SK-N-SH (cell line): ENCODE data around the gene RAB18. TPM values are rescaled to one million over a fixed set of nuclear protein-coding genes. Genes with fewer than 3 reads are reported as not detected.

Experiments
- CTCF ChIA-PET: fragments of 300-600, 350-600 bp; formaldehyde crosslinking; extraction: SDS; loops from one replicate; lab custom pipeline; 2021; lab: Yijun Ruan, JAX
- POLR2A ChIA-PET: fragments of 350-600 bp; sonication (Branson Sonifier 250); formaldehyde crosslinking; extraction: SDS; loops from one replicate; lab custom pipeline; 2020; ENCODE audit warnings: antibody characterized with exemption, inconsistent platforms; lab: Yijun Ruan, JAX
- DNase-seq: peaks from one replicate; pipeline ENCODE4 v3.0.0; 2012
- H2AFZ ChIP-seq: fragments of 200-600 bp; sonication (generic); 2 replicates; pipeline ENCODE4 v1.8.1; 2016; ENCODE audit warnings: antibody characterized with exemption, mild to moderate bottlenecking, low read depth
- H3F3A ChIP-seq: fragments of 200-600 bp; sonication (generic); replicated peaks from 2 replicates; pipeline ENCODE3; 2016; ENCODE audit warnings: antibody characterized with exemption, mild to moderate bottlenecking; ENCODE audit not compliant: insufficient read depth
- H3K27ac ChIP-seq, 2 experiments: fragments of 200-500 bp in 1 of 2; fragments of 200-600 bp in 1 of 2; sonication (Bioruptor generic) in 1 of 2; sonication (generic), shearing (Covaris generic) in 1 of 2; 2 replicates each; pipeline versions ENCODE4 v1.5.1 to v1.6.1; 2014 to 2016; ENCODE audit warnings: low read depth in 2 of 2, inconsistent platforms in 1 of 2, low read length in 1 of 2, mild to moderate bottlenecking in 1 of 2, mixed read lengths in 1 of 2
- H3K27me3 ChIP-seq: fragments of 200-600 bp; sonication (generic), shearing (Covaris generic); 2 replicates; pipeline ENCODE4 v1.6.1; 2016; ENCODE audit warnings: mixed run types; ENCODE audit not compliant: insufficient read depth
- H3K36me3 ChIP-seq, 2 experiments: fragments of 200-500 bp in 1 of 2; fragments of 200-600 bp in 1 of 2; sonication (Bioruptor generic) in 1 of 2; sonication (generic) in 1 of 2; replicated peaks in 1 of 2; 2 replicates each; pipeline versions ENCODE3 to v1.5.1; 2014 to 2016; ENCODE audit warnings: low read length in 1 of 2, mild to moderate bottlenecking in 1 of 2; ENCODE audit not compliant: insufficient read depth in 2 of 2, control insufficient read depth in 1 of 2
- H3K4me1 ChIP-seq, 2 experiments: fragments of 200-500 bp in 1 of 2; fragments of 200-600 bp in 1 of 2; sonication (Bioruptor generic) in 1 of 2; sonication (generic), shearing (Covaris generic) in 1 of 2; 2 replicates each; pipeline versions ENCODE4 v1.5.1 to v1.6.1; 2014 to 2016; ENCODE audit warnings: low read depth in 1 of 2, low read length in 1 of 2, mixed run types in 1 of 2; ENCODE audit not compliant: insufficient read depth in 2 of 2, control insufficient read depth in 1 of 2
- H3K4me2 ChIP-seq: fragments of 200-600 bp; sonication (generic), shearing (Covaris generic); 2 replicates; pipeline ENCODE4 v1.6.1; 2017; ENCODE audit warnings: mixed run types
- H3K4me3 ChIP-seq, 2 experiments: fragments of 200-500 bp in 1 of 2; fragments of 200-600 bp in 1 of 2; sonication (Bioruptor generic) in 1 of 2; sonication (generic), shearing (Covaris generic) in 1 of 2; 2 replicates each; pipeline versions ENCODE4 v1.5.1 to v1.8.1; 2014 to 2016; ENCODE audit warnings: low read depth in 2 of 2, inconsistent platforms in 1 of 2, low read length in 1 of 2, mild to moderate bottlenecking in 1 of 2, mixed read lengths in 1 of 2, moderate library complexity in 1 of 2
- H3K79me2 ChIP-seq: fragments of 200-600 bp; sonication (generic); 2 replicates; pipeline ENCODE4 v1.8.1; 2017; ENCODE audit warnings: mild to moderate bottlenecking; ENCODE audit not compliant: insufficient read depth
- H3K9ac ChIP-seq: fragments of 200-600 bp; sonication (generic); 2 replicates; pipeline ENCODE4 v1.6.1; 2017; ENCODE audit warnings: mixed run types
- H3K9me2 ChIP-seq: fragments of 200-600 bp; sonication (generic); 2 replicates; pipeline ENCODE4 v1.6.1; 2017; ENCODE audit warnings: mixed run types
- H3K9me3 ChIP-seq: fragments of 200-600 bp; sonication (generic); 2 replicates; pipeline ENCODE4 v1.6.1; 2017; ENCODE audit warnings: mixed run types, mild to moderate bottlenecking, moderate library complexity
- H4K20me1 ChIP-seq: fragments of 200-600 bp; sonication (generic); 2 replicates; pipeline ENCODE4 v1.6.1; 2017; ENCODE audit warnings: mild to moderate bottlenecking, mixed run types; ENCODE audit not compliant: insufficient read depth
- CHD2 ChIP-seq: fragments of 150-350 bp; IDR thresholded peaks from 2 replicates; pipeline ENCODE4 v1.6.1; 2018; ENCODE audit warnings: low read length; ENCODE audit not compliant: partially characterized antibody
- FOSL2 ChIP-seq: IDR thresholded peaks from 2 replicates; pipeline ENCODE4 v1.4.0; 2012; ENCODE audit warnings: low read depth, mild to moderate bottlenecking, moderate library complexity, borderline replicate concordance
- FOXJ3 ChIP-seq: sonication (generic); formaldehyde crosslinking; IDR thresholded peaks from 2 replicates; pipeline ENCODE4 v1.5.1; 2020; ENCODE audit warnings: mild to moderate bottlenecking, missing genetic modification reagents
- GABPA ChIP-seq: IDR thresholded peaks from 2 replicates; pipeline ENCODE4 v1.4.0; 2012; ENCODE audit warnings: low read depth, mild to moderate bottlenecking
- MXI1 ChIP-seq: IDR thresholded peaks from 2 replicates; pipeline ENCODE4 v1.6.1; 2012; ENCODE audit warnings: mild to moderate bottlenecking, low read depth, low read length, improper control_type of control experiment
- NRF1 ChIP-seq: IDR thresholded peaks from 2 replicates; pipeline ENCODE4 v1.6.1; 2012; ENCODE audit warnings: low read depth, mild to moderate bottlenecking, low read length
- PBX3 ChIP-seq: IDR thresholded peaks from 2 replicates; pipeline ENCODE4; 2012
- RAD21 ChIP-seq: IDR thresholded peaks from 2 replicates; pipeline ENCODE4 v1.6.1; 2012; ENCODE audit warnings: mild to moderate bottlenecking, low read length
- RFX5 ChIP-seq: IDR thresholded peaks from 2 replicates; pipeline ENCODE4 v1.6.1; 2012; ENCODE audit warnings: mild to moderate bottlenecking, improper control_type of control experiment, low read length
- RXRA ChIP-seq: IDR thresholded peaks from 2 replicates; pipeline ENCODE4 v1.4.0; 2012; ENCODE audit warnings: low read depth, mild to moderate bottlenecking, borderline replicate concordance
- SIN3A ChIP-seq: IDR thresholded peaks from 2 replicates; pipeline ENCODE4 v1.6.1; 2012; ENCODE audit warnings: low read depth, mild to moderate bottlenecking, low read length, moderate library complexity, borderline replicate concordance
- SMC3 ChIP-seq: IDR thresholded peaks from 2 replicates; pipeline ENCODE4 v1.6.1; 2012; ENCODE audit warnings: low read depth, low read length, improper control_type of control experiment
- TAF1 ChIP-seq: IDR thresholded peaks from 2 replicates; pipeline ENCODE4 v1.6.1; 2012; ENCODE audit warnings: low read depth, mild to moderate bottlenecking, low read length, moderate library complexity, borderline replicate concordance
- TCF12 ChIP-seq: IDR thresholded peaks from 2 replicates; pipeline ENCODE4 v1.4.0; 2012
- USF2 ChIP-seq: fragments of 150-350 bp; IDR thresholded peaks from 2 replicates; pipeline ENCODE4 v1.6.1; 2017; ENCODE audit warnings: antibody characterized with exemption, low read length, low read depth, borderline replicate concordance
- ZBTB33 ChIP-seq: IDR thresholded peaks from 2 replicates; pipeline ENCODE4 v1.4.0; 2012; ENCODE audit warnings: low read depth, borderline replicate concordance
- WGBS: methylation state at CpG from one replicate; pipeline ENCODE4 v1.1.6; 2017; ENCODE audit warnings: low lambda C conversion rate; 5-methylcytosine and 5-hydroxymethylcytosine counted together
- polyA plus RNA-seq, 3 experiments: library from polyadenylated mRNA; depleted of rRNA; stranded (reverse); fragments of >200 nt; gene quantifications; 2 replicates each; pipeline ENCODE4 v1.2.3, GENCODE V29; 2012
- TF ChIP-seq, protein P1 (sequence below): IDR thresholded peaks from 2 replicates; pipeline ENCODE4 v1.4.0; 2012; ENCODE audit warnings: low read depth
- TF ChIP-seq, protein P2 (sequence below): fragments of 150-350 bp; IDR thresholded peaks from 2 replicates; pipeline ENCODE4 v1.6.1; 2016; ENCODE audit warnings: mild to moderate bottlenecking, low read depth, low read length
- TF ChIP-seq, protein P3 (sequence below): IDR thresholded peaks from 2 replicates; pipeline ENCODE4 v1.6.1; 2012; ENCODE audit warnings: mild to moderate bottlenecking, low read depth, low read length, moderate library complexity
- TF ChIP-seq, protein P4 (sequence below): IDR thresholded peaks from 2 replicates; pipeline ENCODE4 v1.4.0; 2012; ENCODE audit warnings: low read depth, borderline replicate concordance

The RAB18 gene
- polyA plus RNA-seq, 1 of the 3 experiments (the other 2 are of a cell fraction), result 10.2 TPM

DNA sequence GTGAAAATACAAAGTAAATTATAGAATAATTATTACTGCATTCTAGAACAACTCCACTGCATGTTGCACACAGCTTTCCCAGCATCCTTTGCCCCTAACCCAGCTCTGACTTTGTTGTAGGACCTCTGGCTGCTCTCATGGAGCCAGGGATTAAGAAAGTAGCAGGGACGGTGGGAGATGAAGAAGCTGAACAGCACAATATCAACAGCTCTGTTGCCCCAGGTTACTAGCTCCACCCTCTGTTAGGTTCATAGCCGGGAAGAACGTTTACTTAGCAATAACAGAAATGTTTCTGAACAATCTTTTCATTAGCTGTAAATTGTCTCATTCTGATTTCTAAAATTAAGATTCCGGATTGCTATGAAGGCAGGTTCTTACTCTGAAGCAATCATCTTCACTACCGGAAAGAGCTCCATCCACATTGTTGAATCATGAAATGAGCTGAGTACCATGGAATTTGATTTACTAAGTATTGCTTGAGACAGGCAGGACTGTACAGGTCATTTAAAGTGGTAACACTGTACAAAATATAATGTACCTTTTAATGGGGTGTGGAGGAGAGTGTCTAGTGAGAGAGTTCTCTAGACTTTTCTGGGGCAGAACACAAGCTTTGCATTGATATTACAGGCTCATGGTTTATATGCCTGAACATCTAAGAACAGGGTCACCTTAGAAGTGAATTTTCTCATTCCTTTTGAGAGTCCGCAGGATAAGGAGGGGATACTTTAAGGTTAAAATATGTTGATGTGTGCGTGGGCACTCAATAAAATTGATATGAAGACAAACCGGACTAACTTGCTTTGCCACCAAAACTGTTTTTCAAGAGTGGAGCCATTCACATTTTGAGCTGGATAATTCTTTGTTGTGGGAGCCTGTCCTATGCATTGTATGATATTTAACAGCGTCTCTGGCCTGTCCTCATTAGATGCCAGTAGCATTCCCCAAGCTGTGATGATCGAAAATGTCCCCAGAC lies 20.8 kb upstream of the RAB18 start (continued):
- TF ChIP-seq, protein P1, sequence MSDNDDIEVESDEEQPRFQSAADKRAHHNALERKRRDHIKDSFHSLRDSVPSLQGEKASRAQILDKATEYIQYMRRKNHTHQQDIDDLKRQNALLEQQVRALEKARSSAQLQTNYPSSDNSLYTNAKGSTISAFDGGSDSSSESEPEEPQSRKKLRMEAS, result no peak
- TF ChIP-seq MXI1, result no peak
- TF ChIP-seq, protein P2, sequence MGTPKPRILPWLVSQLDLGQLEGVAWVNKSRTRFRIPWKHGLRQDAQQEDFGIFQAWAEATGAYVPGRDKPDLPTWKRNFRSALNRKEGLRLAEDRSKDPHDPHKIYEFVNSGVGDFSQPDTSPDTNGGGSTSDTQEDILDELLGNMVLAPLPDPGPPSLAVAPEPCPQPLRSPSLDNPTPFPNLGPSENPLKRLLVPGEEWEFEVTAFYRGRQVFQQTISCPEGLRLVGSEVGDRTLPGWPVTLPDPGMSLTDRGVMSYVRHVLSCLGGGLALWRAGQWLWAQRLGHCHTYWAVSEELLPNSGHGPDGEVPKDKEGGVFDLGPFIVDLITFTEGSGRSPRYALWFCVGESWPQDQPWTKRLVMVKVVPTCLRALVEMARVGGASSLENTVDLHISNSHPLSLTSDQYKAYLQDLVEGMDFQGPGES, result no peak
- TF ChIP-seq GABPA, result no peak
- no peak for TF ChIP-seq TAF1
- no peak for TF ChIP-seq RFX5
- TF ChIP-seq, protein P3, sequence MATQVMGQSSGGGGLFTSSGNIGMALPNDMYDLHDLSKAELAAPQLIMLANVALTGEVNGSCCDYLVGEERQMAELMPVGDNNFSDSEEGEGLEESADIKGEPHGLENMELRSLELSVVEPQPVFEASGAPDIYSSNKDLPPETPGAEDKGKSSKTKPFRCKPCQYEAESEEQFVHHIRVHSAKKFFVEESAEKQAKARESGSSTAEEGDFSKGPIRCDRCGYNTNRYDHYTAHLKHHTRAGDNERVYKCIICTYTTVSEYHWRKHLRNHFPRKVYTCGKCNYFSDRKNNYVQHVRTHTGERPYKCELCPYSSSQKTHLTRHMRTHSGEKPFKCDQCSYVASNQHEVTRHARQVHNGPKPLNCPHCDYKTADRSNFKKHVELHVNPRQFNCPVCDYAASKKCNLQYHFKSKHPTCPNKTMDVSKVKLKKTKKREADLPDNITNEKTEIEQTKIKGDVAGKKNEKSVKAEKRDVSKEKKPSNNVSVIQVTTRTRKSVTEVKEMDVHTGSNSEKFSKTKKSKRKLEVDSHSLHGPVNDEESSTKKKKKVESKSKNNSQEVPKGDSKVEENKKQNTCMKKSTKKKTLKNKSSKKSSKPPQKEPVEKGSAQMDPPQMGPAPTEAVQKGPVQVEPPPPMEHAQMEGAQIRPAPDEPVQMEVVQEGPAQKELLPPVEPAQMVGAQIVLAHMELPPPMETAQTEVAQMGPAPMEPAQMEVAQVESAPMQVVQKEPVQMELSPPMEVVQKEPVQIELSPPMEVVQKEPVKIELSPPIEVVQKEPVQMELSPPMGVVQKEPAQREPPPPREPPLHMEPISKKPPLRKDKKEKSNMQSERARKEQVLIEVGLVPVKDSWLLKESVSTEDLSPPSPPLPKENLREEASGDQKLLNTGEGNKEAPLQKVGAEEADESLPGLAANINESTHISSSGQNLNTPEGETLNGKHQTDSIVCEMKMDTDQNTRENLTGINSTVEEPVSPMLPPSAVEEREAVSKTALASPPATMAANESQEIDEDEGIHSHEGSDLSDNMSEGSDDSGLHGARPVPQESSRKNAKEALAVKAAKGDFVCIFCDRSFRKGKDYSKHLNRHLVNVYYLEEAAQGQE, result no peak
- no peak for TF ChIP-seq FOXJ3 (CRISPR knock-in tag)
- TF ChIP-seq, protein P4, sequence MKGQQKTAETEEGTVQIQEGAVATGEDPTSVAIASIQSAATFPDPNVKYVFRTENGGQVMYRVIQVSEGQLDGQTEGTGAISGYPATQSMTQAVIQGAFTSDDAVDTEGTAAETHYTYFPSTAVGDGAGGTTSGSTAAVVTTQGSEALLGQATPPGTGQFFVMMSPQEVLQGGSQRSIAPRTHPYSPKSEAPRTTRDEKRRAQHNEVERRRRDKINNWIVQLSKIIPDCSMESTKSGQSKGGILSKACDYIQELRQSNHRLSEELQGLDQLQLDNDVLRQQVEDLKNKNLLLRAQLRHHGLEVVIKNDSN, result no peak
- no peak for TF ChIP-seq RXRA

DNA sequence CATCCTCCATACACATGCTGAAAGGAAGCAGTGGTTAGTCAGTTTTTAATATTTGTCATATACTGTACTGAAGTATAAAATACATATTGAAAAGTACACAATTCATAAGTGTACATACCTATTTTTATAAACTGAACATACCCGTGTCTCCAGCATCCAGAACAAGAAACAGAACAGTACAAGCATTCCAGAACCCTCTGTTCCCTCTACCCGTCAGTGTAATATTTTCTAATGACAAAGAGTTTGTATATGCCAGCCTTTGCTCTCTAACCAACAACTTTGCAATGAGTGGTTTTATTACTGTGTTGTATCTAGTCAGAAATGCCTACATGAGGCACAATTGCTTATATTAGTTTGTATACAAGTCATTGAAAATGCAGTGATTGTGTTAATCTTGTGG lies 18.7 kb upstream of the RAB18 start:
- Histone ChIP-seq H3K4me1 (no peaks in the 10 kb centered on the region), H3K79me2 (no peaks in the 10 kb centered on the region), H3K9ac (no peak overlapping the region), H3F3A (no peaks in the 10 kb centered on the region), H3K4me3 (no peak overlapping the region), H3K27me3 (no peaks in the 10 kb centered on the region; the same call in 1 of the 2 replicates), H3K9me3 (no peaks in the 10 kb centered on the region), H3K27ac (no peak overlapping the region), H3K9me2 (no peaks in the 10 kb centered on the region), H3K4me2 (no peak overlapping the region), H4K20me1 (no peaks in the 10 kb centered on the region), H2AFZ (no peak overlapping the region), H3K36me3 (no peaks in the 10 kb centered on the region)
- WGBS, result 2% methylated on average over 2 of the region's 2 CpGs
- no peak for DNase-seq
- CTCF ChIA-PET, result no interaction called here
- POLR2A ChIA-PET, result no interaction called here
- TF ChIP-seq PBX3 (no peak), SMC3 (no peak), MXI1 (no peak), ZBTB33 (no peak), TAF1 (no peak), NRF1 (no peak), SIN3A (no peak), CHD2 (no peak), RAD21 (no peak), RXRA (no peak), FOSL2 (no peak), USF2 (no peak), TCF12 (no peak)
